ENCODE data around the gene CDC6.

CDC6 gene, protein sequence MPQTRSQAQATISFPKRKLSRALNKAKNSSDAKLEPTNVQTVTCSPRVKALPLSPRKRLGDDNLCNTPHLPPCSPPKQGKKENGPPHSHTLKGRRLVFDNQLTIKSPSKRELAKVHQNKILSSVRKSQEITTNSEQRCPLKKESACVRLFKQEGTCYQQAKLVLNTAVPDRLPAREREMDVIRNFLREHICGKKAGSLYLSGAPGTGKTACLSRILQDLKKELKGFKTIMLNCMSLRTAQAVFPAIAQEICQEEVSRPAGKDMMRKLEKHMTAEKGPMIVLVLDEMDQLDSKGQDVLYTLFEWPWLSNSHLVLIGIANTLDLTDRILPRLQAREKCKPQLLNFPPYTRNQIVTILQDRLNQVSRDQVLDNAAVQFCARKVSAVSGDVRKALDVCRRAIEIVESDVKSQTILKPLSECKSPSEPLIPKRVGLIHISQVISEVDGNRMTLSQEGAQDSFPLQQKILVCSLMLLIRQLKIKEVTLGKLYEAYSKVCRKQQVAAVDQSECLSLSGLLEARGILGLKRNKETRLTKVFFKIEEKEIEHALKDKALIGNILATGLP

DNA sequence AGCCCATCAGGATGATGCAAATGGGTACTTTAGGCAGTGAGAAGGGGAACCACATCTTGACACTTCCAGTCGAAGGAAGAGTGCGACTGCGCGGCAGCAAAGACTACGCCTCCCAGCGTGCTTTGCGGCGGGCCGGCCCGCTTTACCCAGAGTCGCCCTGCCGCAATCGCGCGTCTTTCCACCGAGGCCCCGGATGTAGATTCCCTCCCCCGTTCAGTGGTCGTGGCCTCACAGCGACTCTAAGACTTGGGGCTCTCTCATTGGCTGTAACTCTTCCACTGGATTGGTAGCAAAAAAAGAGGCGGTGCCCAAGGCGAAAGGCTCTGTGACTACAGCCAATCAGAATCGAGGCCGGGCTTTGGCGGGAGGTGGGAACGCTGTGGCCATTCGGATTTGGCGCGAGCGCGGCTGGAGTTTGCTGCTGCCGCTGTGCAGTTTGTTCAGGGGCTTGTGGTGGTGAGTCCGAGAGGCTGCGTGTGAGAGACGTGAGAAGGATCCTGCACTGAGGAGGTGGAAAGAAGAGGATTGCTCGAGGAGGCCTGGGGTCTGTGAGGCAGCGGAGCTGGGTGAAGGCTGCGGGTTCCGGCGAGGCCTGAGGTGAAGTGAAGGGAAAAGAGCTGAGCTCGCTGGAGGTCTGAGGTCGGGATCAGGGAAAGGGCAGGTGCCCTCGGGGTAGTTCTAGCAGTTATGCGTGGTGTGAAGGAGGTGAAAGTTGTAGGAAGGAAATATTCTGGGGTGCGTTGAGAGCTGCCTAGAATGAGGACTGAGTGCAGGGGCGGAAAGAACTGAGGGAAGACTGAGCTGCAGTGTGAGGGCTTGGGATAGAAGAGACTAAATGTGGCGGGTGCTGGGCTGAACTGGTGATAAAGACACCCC, at the start of gene CDC6:
CDC6 (plus strand) TSS at position 386 of the 876 bp plus-strand sequence. CDS start 1,542 bp downstream, outside the sequence.
- peak; percentile 87 to 97 (median 97) for DNase-seq (ENCODE audit: low read depth in 2 of 3, low spot score in 2 of 3)

DNA sequence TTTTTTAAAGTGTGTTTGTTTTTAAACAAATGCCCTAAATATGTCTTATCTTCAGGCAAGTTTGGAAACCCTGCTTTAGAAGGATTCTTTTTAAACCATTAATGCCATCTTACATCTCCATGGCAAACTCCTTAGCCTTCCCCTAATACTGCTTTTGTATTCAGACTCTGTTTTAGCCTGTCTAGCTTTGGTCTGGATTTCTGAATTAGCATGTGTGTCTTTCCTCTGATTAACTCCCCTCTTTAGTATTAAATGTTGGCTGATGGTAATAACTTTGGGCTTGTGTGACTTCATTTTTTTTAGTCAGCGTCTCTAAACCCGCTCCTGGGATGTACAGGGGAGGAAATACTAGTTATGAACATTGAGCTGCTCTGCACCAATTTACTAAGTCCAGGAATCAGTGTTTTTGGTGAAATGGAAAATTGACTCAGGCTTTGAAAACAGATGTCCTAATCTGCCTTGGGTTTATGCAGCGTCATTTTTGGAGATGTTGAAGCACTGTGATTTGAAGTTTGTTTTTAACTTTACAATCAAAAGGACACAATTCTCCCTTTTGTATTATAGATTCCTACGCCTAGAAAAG, 46.3 kb upstream of the CDC6 start:
- DNase-seq (ENCODE audit: low read depth in 2 of 3, low spot score in 2 of 3) = no peak

DNA sequence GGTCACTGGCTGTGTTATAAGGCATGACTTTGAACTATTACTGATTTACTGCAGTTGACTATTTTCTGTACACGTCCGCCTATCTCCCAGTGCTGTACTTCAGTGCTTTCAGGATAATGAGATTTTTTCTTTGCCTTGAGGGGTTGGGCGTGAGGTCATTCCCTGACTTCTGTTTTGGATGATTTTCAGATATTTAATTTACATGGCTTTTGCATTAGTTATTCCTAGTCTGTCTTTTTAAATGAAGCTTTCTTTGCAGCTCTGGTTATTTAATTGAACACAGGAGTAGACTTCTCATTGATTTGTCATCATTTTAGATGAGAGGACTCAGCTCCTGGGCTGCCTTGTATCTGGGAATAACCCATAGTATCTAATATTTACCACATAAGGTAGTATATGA, 44.9 kb upstream of the CDC6 start:
- no peak for DNase-seq (ENCODE audit: low read depth in 2 of 3, low spot score in 2 of 3)

DNA sequence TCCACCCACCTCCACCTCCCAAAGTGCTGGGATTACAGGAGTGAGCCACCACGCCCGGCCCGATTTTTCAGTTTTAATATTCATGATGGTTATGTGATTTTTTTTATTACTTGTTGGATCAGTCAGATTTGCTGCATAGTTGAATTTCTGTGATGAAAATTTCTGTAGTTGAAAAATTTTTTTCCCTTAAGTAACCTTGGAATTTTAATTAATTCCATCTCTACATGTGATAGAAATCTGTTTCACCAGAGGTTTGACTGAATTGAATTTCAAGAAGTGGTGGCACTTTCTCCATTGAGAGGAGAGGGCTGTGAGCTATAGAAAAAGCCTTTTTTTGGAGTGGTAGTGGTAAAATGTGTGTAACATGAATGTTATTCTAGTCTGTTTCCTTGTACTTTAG, 43.9 kb upstream of the CDC6 start:
- DNase-seq (ENCODE audit: low read depth in 2 of 3, low spot score in 2 of 3) = no peak

DNA sequence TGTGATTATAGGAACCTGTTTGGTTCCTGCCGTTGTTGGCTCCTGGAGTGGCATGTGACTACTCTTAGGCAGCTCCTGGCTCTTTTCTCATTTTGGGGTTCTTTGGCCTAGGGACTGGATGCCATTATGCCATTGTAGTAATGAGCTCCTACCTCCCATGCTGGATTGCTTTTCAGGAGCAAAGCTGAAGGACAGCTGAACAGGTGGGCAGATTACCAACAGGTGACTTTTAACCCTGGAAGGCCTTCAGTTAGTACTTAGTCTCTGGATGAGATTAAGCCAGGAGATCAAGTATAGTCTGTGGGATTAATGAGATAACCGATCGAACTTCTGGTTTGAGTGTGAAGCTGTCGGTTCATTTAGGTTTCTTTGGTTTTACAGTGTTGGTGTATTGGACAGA, 43.4 kb upstream of the CDC6 start:
- DNase-seq (ENCODE audit: low read depth in 2 of 3, low spot score in 2 of 3) = no peak

DNA sequence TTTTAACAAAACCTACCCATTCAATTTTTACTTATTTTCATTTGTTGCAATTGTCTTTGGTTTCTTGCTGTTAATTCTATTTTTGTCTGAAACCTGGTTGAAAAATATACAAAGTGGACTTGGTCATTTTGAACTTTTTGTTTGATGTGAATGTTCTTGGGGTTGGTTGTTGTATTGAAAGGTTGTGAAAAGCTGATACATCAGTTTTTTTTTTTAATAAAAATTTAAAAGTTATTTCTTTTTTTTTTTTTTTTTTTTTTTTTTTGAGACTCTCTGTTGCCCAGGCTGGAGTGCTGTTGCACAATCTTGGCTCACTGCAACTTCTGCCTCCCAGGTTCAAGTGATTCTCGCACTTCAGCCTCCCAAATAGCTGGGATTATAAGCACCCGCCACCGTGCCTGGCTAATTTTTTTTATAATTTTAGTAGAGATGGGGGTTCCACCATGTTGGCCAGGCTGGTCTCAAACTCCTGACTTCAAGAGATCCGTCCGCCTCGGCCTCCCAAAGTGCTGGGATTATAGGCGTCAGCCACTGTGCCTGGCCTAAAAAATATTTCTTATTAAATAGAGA, 39.7 kb upstream of the CDC6 start:
- no peak for DNase-seq (ENCODE audit: low read depth in 2 of 3, low spot score in 2 of 3)

DNA sequence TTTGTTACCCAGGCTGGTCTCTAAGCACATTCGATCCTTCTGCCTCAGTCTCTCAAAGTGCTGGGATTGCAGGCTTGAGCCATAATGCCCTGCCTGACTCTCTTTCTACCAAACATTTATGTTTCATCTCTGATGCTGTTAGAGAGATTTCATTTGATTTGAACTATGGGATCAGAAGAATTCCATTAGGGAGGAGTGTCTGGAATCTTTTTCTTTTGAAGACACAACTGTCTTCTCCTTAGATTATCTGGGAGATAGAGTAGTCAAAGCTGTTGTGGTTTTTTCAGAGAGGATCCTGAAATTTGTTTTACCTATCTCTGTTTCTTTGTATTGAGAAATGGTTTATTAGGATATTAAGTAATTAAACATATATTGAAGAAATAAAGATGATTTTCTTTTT, 39.2 kb upstream of the CDC6 start:
- no peak for DNase-seq (ENCODE audit: low read depth in 2 of 3, low spot score in 2 of 3)

DNA sequence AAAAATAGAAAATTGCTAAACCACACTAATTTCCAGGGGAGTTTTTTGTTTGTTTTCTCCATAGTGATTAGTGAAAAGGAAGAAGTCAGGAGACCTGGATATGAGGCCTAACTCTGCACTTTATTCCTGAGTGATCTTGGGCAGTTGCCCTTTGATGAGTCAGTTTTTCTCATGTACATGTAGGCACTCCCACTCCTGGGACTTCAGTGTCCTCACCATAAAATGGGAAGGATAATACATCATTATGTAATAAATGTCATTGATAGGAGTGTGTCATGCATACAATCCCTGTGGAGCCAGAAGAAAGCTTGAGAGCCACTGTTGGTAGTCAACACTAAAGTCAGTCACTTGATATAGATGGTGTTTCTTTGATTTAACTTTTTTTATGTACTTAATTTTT, 36.1 kb upstream of the CDC6 start:
- no peak for DNase-seq (ENCODE audit: low read depth in 2 of 3, low spot score in 2 of 3)

DNA sequence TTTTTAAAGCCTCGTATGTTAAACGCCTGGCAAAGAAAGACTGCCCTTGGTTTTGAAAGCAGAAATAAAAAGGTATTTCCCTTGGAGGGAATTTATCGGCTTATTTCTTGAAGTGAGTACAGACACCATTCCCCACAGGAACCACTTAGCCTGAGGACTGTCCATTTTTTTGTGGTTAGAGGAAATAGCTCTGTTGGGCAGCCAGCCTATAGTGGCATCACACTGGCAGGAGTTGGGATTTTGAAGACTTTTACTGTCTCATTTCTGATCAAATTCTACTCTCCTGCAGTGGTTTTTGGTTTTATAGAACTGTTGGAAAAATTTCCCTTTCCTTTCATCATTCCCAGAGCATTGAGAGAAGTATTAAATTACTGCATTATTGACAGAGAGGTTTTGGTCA, 34.1 kb upstream of the CDC6 start:
- no peak for DNase-seq (ENCODE audit: low read depth in 2 of 3, low spot score in 2 of 3)

DNA sequence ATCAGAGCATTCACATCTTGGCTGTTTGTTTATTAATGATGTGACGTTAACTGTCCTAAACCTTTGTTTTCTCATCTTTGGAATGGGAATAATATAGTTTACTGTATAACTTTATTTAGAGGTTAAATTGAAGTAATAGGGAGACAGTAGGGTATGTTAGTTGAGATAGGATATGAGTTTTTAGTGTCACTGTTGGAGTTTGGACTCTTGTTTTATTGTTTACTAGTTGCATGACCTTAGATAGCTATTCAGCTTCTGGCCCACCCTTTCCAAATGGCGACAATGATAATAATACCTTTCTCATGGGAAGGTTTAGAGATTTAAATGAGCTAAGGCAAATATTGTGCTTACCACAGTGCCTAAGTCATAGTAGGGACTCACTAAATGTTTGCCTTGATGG, 28.2 kb upstream of the CDC6 start:
- DNase-seq (ENCODE audit: low read depth in 2 of 3, low spot score in 2 of 3) = no peak

DNA sequence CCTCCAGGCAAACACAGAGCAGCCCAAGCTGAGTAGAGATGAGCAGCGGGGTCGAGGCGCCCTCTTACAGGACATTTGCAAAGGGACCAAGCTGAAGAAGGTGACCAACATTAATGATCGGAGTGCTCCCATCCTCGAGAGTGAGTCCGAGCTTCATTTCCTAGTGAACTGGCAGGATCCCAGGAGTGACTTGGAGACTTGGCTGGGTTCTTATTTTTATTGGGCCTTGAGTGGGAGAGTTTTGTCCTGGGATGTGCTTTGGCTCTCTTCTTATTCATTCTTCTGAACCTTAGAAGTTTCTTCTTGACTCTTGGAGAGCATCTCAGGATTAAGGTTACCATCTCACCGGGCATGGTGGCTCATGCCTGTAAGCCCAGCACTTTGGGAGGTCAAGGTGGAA, 27.2 kb upstream of the CDC6 start:
- DNase-seq (ENCODE audit: low read depth in 2 of 3, low spot score in 2 of 3) = no peak

DNA sequence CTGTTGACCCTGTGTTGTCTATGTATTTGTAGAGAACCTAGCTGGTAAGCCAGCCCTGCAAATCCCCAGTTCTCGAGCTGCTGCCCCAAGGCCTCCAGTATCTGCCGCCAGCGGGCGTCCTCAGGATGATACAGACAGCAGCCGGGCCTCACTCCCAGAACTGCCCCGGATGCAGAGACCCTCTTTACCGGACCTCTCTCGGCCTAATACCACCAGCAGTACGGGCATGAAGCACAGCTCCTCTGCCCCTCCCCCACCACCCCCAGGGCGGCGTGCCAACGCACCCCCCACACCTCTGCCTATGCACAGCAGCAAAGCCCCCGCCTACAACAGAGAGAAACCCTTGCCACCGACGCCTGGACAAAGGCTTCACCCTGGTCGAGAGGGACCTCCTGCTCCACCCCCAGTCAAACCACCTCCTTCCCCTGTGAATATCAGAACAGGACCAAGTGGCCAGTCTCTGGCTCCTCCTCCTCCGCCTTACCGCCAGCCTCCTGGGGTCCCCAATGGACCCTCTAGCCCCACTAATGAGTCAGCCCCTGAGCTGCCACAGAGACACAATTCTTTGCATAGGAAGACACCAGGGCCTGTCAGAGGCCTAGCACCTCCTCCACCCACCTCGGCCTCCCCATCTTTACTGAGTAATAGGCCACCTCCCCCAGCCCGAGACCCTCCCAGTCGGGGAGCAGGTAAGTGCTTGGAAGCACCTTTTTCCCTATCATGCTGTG, 23.1 kb upstream of the CDC6 start:
- no peak for DNase-seq (ENCODE audit: low read depth in 2 of 3, low spot score in 2 of 3)

DNA sequence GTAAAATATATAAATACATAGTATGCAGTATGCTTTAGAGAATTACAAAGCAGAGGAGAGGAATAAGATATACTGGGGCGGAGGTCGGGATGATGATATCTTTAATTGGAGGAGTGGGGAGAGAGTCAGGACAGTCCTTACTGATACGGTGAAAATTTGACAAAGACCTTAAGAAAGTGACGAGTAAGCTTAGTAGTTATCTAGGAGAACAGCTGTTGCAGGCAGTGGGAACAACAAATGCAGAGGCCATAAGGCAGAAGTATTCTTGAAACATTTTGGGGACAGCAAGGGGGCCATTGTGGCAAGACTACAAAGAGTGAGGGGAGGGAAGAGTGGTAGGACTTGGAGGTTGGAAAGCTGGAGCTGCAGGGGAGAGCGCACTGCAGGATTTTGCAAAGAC, 22.3 kb upstream of the CDC6 start:
- no peak for DNase-seq (ENCODE audit: low read depth in 2 of 3, low spot score in 2 of 3)

DNA sequence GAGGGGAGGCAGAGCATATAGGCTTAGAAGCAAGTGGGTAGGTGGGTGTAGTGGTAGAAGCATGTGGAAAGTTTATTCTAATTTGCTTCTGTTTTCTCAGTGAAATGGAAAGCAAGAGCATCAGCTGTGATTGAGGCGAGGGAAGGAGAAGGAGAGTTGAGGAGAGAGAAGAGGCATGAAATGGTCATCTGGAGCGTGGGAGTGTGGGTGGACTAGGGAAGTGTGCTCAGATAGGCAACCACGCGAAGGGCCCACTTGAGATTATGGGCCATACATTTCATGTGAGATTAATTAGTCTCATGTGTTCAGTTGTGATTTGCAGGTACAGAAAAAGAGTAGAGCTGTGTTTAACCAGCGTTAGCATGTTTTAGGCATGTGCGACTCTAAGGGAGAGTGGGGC, 20.8 kb upstream of the CDC6 start:
- DNase-seq (ENCODE audit: low read depth in 2 of 3, low spot score in 2 of 3) = no peak

DNA sequence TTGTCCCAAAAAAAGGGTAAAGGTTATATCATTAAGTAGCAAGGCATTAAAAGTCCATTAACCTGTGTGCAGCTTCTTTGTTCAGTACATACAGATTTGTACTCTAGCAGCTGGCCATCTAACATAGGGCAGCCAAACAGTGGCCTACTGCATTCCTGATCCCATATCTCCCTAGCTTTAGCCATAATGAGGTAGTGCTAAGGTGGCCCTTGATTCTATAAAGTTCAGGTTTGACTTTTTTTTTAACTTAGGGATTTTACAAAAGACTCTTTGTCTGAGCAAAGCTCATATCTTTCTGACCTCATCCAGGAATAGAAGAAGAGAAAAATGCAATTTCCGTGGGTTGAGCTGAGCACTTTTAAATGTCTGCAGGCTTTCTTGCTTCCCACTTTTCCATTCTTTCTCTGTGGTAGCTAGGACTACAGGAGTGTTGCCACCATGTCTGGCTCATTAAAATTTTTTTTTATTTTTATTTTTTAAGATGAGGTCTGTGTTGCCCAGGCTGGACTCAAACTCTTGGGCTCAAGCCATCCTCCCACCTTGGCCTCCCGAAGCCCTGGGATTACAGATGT, 19.5 kb upstream of the CDC6 start:
- DNase-seq (ENCODE audit: low read depth in 2 of 3, low spot score in 2 of 3) = no peak

DNA sequence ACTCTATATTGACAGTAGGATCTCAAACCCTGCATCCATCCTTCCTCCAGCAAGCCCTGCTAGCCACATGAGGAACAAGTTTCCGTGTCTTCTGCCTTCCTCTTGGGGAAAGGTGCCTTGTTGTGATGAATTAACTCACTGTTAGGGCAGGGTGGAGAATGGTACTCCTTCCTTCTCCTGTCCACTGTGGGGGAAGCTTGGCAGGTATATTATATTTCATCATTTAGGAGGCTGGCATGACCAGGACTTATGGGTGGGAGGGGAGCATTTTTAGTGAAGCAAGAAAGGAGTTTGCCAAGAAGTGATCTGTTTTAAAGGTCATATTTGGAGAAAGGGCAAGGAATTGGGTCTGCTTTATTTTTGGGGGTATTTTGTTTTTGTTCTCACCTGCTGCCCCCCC, 9.3 kb upstream of the CDC6 start:
- DNase-seq (ENCODE audit: low read depth in 2 of 3, low spot score in 2 of 3) = no peak

DNA sequence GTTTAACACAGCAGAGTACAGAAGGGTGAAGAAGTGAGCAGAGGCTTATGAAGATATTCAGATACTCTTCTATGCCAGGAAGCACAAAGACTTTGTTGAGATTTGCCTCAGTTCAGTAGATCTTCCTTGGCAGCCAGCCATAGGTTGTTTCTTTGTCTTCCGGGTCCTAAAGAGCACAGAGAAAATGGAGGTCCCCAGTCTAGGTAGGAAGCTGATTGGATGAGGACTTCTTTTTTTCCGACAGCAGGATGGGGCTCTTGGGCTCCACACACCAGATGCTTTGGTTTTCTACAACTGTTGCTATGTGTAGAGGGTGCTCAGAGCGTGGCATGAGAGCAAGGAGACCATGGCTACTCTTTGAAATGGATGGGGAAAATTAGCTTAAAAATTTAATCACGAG, 8.3 kb upstream of the CDC6 start:
- no peak for DNase-seq (ENCODE audit: low read depth in 2 of 3, low spot score in 2 of 3)

DNA sequence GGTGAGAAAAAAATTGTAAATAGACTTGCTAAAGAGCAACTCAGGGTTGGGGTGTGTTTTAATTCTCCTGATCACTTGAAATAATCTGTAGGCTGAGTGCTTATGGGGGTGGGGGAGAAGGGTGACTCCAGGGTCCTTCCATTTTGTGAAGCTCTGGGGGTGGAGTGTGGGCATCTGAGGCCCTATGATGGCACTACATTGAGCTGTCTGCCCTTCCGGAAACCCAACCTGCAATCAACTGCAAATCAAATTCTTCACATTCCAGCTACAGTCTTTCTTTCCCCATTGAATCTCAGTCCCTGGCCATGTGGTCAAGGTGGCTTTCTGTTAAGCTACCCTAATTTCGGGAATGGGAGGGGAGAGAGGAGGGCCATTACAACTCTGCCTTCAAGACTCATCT, 6.0 kb upstream of the CDC6 start:
- no peak for DNase-seq (ENCODE audit: low read depth in 2 of 3, low spot score in 2 of 3)

DNA sequence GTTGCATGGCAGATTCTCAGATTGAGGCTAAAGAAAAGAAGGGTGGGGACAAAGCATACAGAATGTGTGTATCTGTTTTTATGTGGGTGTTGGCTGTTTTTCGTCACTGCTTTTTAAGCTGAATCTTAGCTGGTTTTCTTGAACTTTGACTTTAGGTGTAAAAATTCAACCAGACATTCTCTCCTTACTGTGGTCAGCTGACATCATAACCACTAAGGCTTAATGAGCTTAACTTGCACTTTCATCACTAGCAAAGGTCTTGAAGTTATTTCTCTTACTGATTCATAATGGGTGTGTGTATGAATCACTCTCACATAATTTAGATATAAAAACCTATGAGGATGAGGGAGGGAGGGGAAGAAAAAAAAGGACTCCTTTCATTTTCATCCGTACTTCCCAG, 4.0 kb upstream of the CDC6 start:
- DNase-seq (ENCODE audit: low read depth in 2 of 3, low spot score in 2 of 3) = no peak

DNA sequence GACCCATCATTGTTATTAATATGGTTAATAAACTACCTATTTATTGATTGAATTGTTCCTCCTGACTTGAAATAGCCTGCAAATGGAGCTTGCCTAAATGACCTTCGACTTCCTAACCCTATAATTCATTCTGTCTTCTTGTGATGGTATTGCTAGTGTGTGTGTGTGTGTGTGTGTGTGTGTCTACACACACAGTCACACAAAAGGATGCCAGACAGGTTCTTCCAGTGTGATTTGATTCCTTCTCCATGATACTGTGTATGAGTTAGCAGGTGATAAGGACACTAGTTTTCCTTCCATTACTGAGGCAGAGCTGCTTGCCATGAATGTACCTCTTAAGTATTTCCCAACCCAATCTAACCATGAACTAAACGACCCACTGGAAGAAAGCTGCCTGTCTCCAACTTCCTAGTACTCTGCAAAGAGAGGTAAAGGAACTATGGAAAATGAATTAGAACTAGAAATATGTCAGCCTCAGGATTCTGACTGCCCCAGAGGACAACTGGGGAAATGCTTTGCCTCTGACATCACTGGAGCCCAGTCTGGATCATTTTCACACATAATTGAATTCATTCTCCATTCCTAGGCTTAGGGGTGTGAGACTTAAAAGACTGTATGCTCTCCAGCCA, 3.5 kb upstream of the CDC6 start:
- no peak for DNase-seq (ENCODE audit: low read depth in 2 of 3, low spot score in 2 of 3)
